HFF-Myc (cell line): ENCODE data around the gene IL19.

Source experiments
- DNase-seq: peaks from one replicate; pipeline ENCODE4 v3.0.0-alpha.2; 2011; ENCODE audit warnings: low read depth; ENCODE audit errors: extremely low read depth
- H3K4me3 ChIP-seq: replicated peaks from 2 replicates; pipeline ENCODE4 v1.5.1; 2011; ENCODE audit warnings: low read depth, mild to moderate bottlenecking, control low read depth, low read length
- CTCF ChIP-seq: IDR thresholded peaks from 2 replicates; pipeline ENCODE4 v1.5.1; 2012; ENCODE audit warnings: mild to moderate bottlenecking, low read depth, low read length, control low read depth; ENCODE audit errors: missing control alignments

IL19 gene

GRCh38 chr1:206854401-206855129 lies 84.0 kb downstream of the IL19 start:
- TF ChIP-seq CTCF = no peak
- DNase-seq = no peak
- H3K4me3 ChIP-seq = no peak overlapping the region

- TF ChIP-seq CTCF = no peak
- no peak overlapping the region for H3K4me3 ChIP-seq
Measured at GRCh38 chr1:206855859-206856258, 85.3 kb downstream of the IL19 start.

GRCh38 chr1:206856674-206857464 lies 86.3 kb downstream of the IL19 start:
- no peak for DNase-seq
- no peak overlapping the region for H3K4me3 ChIP-seq
- TF ChIP-seq CTCF = peak; percentile 48

More at GRCh38 chr1:206855859-206856258, 85.3 kb downstream of the IL19 start:
- DNase-seq = no peak

DNA sequence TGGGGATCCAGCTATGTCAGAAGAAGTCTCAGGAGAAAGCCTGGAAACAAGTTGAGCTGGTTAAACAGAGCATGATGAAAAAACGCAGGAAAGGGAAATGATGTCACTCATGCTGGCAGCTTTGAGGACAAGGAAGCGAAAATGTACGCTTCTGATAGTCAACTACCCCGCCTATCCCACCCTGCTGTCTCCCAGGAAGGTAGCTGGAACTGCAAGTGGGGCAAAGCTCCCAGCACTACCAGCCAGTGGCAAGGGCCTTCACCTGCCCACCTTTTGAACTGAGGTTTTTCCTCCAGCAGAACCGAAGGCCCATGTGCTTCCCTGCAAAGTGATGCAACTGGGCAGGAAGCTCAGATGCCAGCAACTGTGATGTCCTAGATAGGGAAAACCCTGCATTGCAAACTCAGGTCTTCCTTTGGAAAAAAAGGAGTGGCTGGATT lies 88.5 kb downstream of the IL19 start:
- TF ChIP-seq CTCF = no peak
- H3K4me3 ChIP-seq = no peak overlapping the region
- no peak for DNase-seq

GRCh38 chr1:206860165-206860564 lies 89.6 kb downstream of the IL19 start:
- DNase-seq = no peak
- H3K4me3 ChIP-seq = no peak overlapping the region
- no peak for TF ChIP-seq CTCF

GRCh38 chr1:206863266-206863665 lies 92.7 kb downstream of the IL19 start:
- no peak for DNase-seq
- TF ChIP-seq CTCF = no peak
- no peak overlapping the region for H3K4me3 ChIP-seq
